Neural crest cell (in vitro differentiated cells): ENCODE measurements around the gene RAI1. TPM values are rescaled to one million over a fixed set of nuclear protein-coding genes. Genes with fewer than 3 reads are reported as not detected.

Experiments
- DNase-seq: peaks from one replicate; pipeline ENCODE4 v3.0.0; 2021; ENCODE audit warnings: low read depth, mixed read lengths, low spot score
- H3K27ac Mint-ChIP-seq: one replicate; pipeline ENCODE4 v1.8.0; 2021; ENCODE audit warnings: mild to moderate bottlenecking, mixed read lengths; ENCODE audit not compliant: unreplicated experiment
- H3K27me3 Mint-ChIP-seq: 2 replicates; pipeline ENCODE4 v1.8.0; 2021; ENCODE audit warnings: low read depth, mild to moderate bottlenecking, mixed read lengths
- H3K36me3 Mint-ChIP-seq: 2 replicates; pipeline ENCODE4 v1.8.0; 2021; ENCODE audit warnings: low read depth, mild to moderate bottlenecking, mixed read lengths
- H3K4me1 Mint-ChIP-seq: 2 replicates; pipeline ENCODE4 v1.8.0; 2021; ENCODE audit warnings: mixed read lengths
- H3K4me3 Mint-ChIP-seq: one replicate; pipeline ENCODE4 v1.8.0; 2021; ENCODE audit warnings: mild to moderate bottlenecking, mixed read lengths
- H3K9me3 Mint-ChIP-seq: 2 replicates; pipeline ENCODE4 v1.8.0; 2021; ENCODE audit warnings: mixed read lengths
- total RNA-seq: library from RNA; stranded (reverse); gene quantifications from 2 replicates; pipeline ENCODE4 v1.2.1, GENCODE V29; 2021
- TF ChIP-seq, protein P1 (sequence below): fragments of 200-600 bp; sonication (generic); conservative IDR thresholded peaks from 2 replicates; pipeline ENCODE4 v1.5.0; 2021; ENCODE audit warnings: antibody characterized with exemption, mild to moderate bottlenecking

The RAI1 gene
- total RNA-seq, 1 donor from 2014 or later, result 54.0 TPM

DNA sequence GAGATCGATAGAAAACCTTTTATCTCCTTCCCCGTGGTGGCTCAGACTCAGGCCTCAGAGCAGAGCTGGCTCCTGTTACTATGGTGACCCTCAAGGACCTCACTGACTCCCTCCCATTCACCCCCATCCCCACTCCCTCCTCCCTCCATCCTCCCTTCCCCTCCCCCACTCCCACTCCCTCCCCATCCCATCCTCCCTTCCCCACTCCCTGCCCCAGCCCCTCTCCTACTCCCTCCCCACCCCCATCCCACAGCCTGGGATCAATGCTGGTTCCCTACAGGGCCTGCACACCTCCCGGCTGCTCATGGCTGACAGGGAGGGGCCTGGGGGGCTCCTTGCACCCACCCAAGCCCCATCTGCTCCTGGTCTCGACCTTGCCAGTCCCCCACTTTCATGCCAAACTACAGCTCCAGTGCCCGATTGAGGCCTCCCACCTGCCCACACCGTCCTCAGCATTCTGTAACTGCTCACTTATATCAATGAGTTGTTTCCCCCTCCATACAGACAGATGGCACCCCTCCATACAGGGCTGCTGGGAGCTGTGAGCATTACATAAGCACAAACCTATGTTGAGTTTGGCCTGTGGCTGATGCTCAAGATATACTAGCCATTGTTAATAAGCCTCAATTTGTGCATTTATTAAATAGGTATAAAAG is 11.6 kb upstream of the RAI1 start:
- TF ChIP-seq, protein P1, sequence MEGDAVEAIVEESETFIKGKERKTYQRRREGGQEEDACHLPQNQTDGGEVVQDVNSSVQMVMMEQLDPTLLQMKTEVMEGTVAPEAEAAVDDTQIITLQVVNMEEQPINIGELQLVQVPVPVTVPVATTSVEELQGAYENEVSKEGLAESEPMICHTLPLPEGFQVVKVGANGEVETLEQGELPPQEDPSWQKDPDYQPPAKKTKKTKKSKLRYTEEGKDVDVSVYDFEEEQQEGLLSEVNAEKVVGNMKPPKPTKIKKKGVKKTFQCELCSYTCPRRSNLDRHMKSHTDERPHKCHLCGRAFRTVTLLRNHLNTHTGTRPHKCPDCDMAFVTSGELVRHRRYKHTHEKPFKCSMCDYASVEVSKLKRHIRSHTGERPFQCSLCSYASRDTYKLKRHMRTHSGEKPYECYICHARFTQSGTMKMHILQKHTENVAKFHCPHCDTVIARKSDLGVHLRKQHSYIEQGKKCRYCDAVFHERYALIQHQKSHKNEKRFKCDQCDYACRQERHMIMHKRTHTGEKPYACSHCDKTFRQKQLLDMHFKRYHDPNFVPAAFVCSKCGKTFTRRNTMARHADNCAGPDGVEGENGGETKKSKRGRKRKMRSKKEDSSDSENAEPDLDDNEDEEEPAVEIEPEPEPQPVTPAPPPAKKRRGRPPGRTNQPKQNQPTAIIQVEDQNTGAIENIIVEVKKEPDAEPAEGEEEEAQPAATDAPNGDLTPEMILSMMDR, result no peak
- Mint-ChIP-seq H3K9me3 (no peaks in the 10 kb centered on the region), H3K36me3 (no peaks in the 10 kb centered on the region), H3K4me1 (peaks cover 37% of the 10 kb centered on the region), H3K4me3 (peak overlapping the region; percentile 36), H3K27ac (no peak overlapping the region), H3K27me3 (peaks cover 2% of the 10 kb centered on the region)
- no peak for DNase-seq

- Mint-ChIP-seq H3K4me3 (no peak overlapping the region), H3K27me3 (peaks cover 2% of the 10 kb centered on the region), H3K27ac (no peak overlapping the region), H3K4me1 (peaks cover 43% of the 10 kb centered on the region), H3K36me3 (no peaks in the 10 kb centered on the region), H3K9me3 (no peaks in the 10 kb centered on the region)
- no peak for DNase-seq
- TF ChIP-seq, protein P1, result no peak
Measured at GRCh38 chr17:17670701-17671305, 10.5 kb upstream of the RAI1 start.

- H3K27me3 Mint-ChIP-seq, result peaks cover 2% of the 10 kb centered on the region
- TF ChIP-seq, protein P1, result no peak
- H3K27ac Mint-ChIP-seq, result no peak overlapping the region
- H3K4me1 Mint-ChIP-seq, result peaks cover 50% of the 10 kb centered on the region
- no peaks in the 10 kb centered on the region for H3K36me3 Mint-ChIP-seq
- H3K4me3 Mint-ChIP-seq, result no peak overlapping the region
- no peaks in the 10 kb centered on the region for H3K9me3 Mint-ChIP-seq
- no peak for DNase-seq
Measured at GRCh38 chr17:17671369-17672129, 9.7 kb upstream of the RAI1 start.

- Mint-ChIP-seq H3K36me3 (no peaks in the 10 kb centered on the region), H3K27me3 (peaks cover 2% of the 10 kb centered on the region), H3K4me3 (no peak overlapping the region), H3K4me1 (peaks cover 62% of the 10 kb centered on the region), H3K9me3 (no peaks in the 10 kb centered on the region), H3K27ac (no peak overlapping the region)
- TF ChIP-seq, protein P1, result no peak
- no peak for DNase-seq
Measured at GRCh38 chr17:17672453-17673368, 8.5 kb upstream of the RAI1 start.

GRCh38 chr17:17675416-17675815 is 5.8 kb upstream of the RAI1 start:
- TF ChIP-seq, protein P1, result no peak
- peak overlapping the region; percentile 35 for H3K27ac Mint-ChIP-seq
- no peak overlapping the region for H3K4me3 Mint-ChIP-seq
- DNase-seq, result no peak
- H3K4me1 Mint-ChIP-seq, result peaks cover 53% of the 10 kb centered on the region
- no peaks in the 10 kb centered on the region for H3K9me3 Mint-ChIP-seq
- H3K36me3 Mint-ChIP-seq, result no peaks in the 10 kb centered on the region
- H3K27me3 Mint-ChIP-seq, result peaks cover 2% of the 10 kb centered on the region
